GM21529 (cell line): Measurements from ENCODE around the gene ZFP69B.
"Not testable (repeated sequence)": the region's sequence is repeated elsewhere in the genome, so short reads cannot be mapped to it uniquely, and the experiment has no call there.

Source experiments
- ATAC-seq: cut with Tn5 transposase; IDR thresholded peaks from one replicate; pipeline ENCODE4 v1.9.1; 2021; ENCODE audit not compliant: unreplicated experiment

The ZFP69B gene

GRCh38 chr1:40435471-40435870 is 14.8 kb upstream of the ZFP69B start:
- no peak for ATAC-seq

GRCh38 chr1:40435876-40436275 is 14.4 kb upstream of the ZFP69B start:
- no peak for ATAC-seq

DNA sequence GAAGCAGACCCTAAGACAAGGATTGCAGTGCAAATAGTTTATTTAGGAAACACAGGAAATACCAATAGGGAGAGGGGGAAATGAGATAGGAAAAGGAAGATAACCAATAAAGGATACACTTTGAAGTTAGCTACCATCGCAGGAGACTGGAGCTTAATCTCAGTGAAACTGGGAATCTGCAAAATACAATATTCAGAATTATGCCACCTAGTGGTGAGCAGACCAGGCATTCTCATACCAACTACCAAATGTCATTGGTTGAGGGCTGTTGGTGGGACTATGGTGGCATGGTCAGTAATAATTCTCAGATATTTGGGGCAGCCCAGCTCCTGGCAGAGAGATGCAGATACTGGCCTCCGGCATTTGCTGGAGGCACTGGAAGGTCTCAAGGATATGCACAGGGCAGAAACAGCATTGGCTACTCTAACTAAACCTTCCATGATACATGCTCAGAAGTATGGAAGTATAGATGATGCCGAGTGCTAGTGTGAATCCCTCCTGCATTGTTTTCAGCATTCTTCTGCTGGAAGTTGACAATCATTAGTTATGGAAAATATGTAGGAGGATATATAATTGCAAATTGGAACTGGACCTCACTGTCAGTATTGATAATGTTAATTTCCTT is 11.8 kb upstream of the ZFP69B start:
- ATAC-seq: no peak

DNA sequence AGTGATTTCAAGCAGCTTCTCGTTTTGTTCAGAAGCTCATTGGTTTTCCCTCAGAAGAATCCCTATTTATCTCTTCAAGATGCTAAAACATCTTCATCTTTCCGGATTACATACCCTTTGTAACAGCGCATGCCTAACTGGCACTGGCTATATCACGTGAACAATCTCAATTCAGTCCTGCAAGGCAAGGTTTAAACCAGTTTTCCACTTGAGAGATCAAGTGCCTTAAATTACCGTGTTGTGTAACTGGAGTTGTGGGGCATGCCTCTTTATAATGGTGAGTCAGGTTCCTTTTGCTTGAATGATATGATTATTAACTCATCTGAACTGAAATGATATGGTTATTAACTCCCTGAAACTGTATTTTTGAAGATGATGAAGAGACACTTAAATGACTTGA is 11.0 kb upstream of the ZFP69B start:
- no peak for ATAC-seq

GRCh38 chr1:40450495-40451237 is 390 bp downstream of the ZFP69B start:
- peak; percentile 44 for ATAC-seq

- no peak for ATAC-seq
These were observed 936 bp downstream of the ZFP69B start for GRCh38 chr1:40451238-40451585.

DNA sequence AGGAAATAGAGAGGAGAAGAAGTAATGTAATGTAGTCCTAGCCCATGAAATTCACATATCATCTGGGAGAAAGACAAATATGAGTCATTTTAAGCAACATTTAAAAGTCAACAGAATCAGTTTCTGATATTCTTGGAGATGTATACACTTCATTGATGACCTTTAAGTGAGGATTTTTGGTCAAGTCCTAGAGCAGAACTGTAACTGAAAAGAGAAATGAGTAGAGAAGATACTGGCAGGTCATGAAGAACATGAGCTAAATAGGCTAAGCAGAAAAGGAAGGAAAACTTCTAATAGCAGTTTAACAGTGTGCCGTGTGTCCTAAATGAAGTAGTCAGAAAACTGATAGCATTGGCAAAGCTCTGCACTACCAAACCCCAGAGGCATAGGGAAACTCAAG is 4.6 kb downstream of the ZFP69B start:
- no peak for ATAC-seq

GRCh38 chr1:40462956-40463590 is 12.8 kb downstream of the ZFP69B start:
- ATAC-seq: no peak

DNA sequence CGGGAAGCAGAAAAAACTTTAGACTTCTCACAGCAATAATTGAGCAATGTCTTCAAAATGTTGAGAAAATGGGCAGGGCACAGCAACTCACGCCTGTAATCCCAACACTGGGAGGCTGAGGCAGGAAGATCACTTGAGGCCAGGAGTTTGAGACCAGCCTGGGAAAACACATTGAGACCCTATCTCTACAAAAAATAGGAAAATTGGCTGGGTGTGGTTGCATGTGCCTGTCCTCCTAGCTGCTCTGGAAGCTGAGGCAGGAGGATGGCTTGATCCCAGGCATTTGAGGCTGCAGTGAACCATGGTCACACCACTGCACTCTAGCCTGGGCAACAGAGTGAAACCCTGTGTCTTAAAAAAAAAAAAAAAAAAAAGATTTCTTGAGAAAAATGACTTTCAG is 19.1 kb downstream of the ZFP69B start:
- no peak for ATAC-seq

DNA sequence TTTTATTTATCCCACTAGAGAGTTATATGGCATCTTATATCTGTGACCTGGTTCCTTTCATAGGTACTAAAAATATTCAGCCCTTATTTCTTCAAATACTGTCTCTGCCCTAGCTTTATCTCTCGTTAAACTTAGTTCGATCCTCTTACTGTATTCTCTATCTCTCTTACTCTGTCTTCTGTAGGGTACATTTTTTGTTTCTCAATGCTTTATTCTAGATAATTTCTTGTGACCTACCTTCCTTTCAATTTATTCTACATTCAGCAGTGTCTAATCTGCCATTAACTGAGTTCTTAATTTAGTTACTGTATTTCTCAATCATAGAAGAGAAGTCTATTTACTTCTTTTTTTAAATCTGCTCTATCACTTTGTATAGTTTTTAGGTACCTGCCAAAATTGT is 25.0 kb downstream of the ZFP69B start:
- no peak for ATAC-seq

- ATAC-seq: peak; percentile 73
These were observed 26.8 kb downstream of the ZFP69B start, which contains the start of gene ZFP69 for GRCh38 chr1:40476924-40477677. Gene ZFP69 (plus strand): TSS chr1:40477290. CDS start chr1:40479362, 2,072 bp downstream.

DNA sequence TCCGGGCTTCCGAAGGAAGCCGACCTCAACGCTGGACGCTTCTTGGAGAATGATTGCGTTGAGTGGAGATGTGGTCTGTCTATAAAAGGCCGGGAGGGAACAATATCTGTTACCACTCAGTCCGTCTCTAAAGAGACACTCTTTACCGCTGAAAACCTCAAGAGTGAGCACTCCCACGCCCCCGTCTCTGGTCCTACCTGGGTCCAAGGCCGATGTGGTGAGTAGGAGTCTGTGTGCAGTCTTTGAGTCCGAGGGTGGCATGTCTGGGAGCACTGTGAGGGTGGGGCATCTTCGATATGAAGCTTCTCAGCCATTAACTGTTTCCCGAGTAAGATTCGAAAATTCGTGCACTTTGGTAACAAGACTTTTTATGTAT is 27.4 kb downstream of the ZFP69B start:
- ATAC-seq: peak; percentile 33

DNA sequence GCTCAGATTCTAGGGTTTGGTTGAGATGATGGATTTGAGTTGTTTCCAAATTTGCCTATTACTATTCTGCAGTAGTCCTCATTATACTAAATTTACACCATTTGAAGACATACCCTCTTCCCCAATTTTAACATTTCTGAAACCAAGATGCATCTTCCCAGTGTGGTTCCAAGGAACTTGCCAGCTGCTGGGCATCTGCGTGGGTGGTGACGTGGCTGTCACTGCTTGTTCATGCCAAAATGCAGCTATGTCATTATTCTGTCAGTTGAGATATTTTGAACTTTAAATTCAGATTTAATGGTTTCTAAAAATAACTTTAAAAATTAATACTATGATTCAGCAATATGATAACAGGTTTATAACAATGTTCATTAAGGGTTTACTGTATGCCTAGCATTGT is 28.0 kb downstream of the ZFP69B start:
- ATAC-seq: no peak

- ATAC-seq: no peak
These were observed 28.9 kb downstream of the ZFP69B start for GRCh38 chr1:40479156-40479555.

- ATAC-seq: no peak
These were observed 45.1 kb downstream of the ZFP69B start for GRCh38 chr1:40495315-40495903.

GRCh38 chr1:40502651-40503050 is 52.4 kb downstream of the ZFP69B start:
- not testable (repeated sequence) for ATAC-seq

DNA sequence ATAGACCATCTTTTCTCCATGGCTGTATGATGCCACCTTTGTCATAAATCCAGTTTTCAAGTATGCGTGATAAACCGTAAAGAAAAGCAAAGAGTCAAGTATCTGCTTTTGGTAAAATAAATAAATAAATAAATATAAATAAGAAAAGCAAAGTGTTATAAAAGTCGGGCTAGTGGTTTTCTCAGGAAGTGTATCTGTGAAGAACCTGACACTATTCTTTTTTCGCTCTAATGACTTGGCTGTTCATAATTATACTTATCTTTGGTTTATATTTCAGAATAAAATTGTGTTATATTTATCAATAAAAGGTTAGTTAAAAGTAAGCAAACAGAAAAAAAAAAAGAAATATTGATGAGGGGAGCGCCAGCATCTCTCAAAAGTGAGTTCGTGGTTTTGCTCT is 57.7 kb downstream of the ZFP69B start:
- no peak for ATAC-seq

- ATAC-seq: peak; percentile 92
These were observed 58.4 kb downstream of the ZFP69B start, which contains the start of gene EXO5 for GRCh38 chr1:40508375-40509341. Gene EXO5 (plus strand): TSS chr1:40508767. CDS start chr1:40514545, 5,778 bp downstream.
